H9 (cell line): ENCODE results near the gene FASLG. TPM values are rescaled to one million over a fixed set of nuclear protein-coding genes. Genes with fewer than 3 reads are reported as not detected.

Experiments used
- DNase-seq: peaks from one replicate; pipeline ENCODE4 v3.0.0-alpha.2; 2017
- H2AFZ ChIP-seq: one replicate; pipeline ENCODE4 v1.6.1; 2013; ENCODE audit warnings: mild to moderate bottlenecking, low read length, control low read depth, moderate library complexity
- H2AK5ac ChIP-seq: 2 replicates; pipeline ENCODE4 v1.6.1; 2013; ENCODE audit warnings: low read length, control low read depth, mixed read lengths; ENCODE audit not compliant: insufficient read length
- H2BK120ac ChIP-seq: one replicate; pipeline ENCODE4 v1.6.1; 2013; ENCODE audit warnings: low read depth, mild to moderate bottlenecking, low read length, control low read depth, inconsistent platforms; ENCODE audit not compliant: poor library complexity, severe bottlenecking
- H2BK12ac ChIP-seq: 2 replicates; pipeline ENCODE4 v1.6.1; 2013; ENCODE audit warnings: low read length, control low read depth, mixed read lengths, low read depth; ENCODE audit not compliant: insufficient read length
- H2BK15ac ChIP-seq: 2 replicates; pipeline ENCODE4 v1.6.1; 2013; ENCODE audit warnings: low read depth, low read length, control low read depth
- H2BK20ac ChIP-seq: one replicate; pipeline ENCODE4 v1.6.1; 2013; ENCODE audit warnings: low read depth, mild to moderate bottlenecking, low read length, control low read depth, inconsistent platforms; ENCODE audit not compliant: poor library complexity, severe bottlenecking
- H2BK5ac ChIP-seq: 2 replicates; pipeline ENCODE4 v1.6.1; 2013; ENCODE audit warnings: low read length, control low read depth, mixed read lengths; ENCODE audit not compliant: insufficient read length
- H3K14ac ChIP-seq: 2 replicates; pipeline ENCODE4 v1.6.1; 2013; ENCODE audit warnings: low read length, control low read depth; ENCODE audit not compliant: insufficient read depth
- H3K18ac ChIP-seq: 2 replicates; pipeline ENCODE4 v1.6.1; 2013; ENCODE audit warnings: low read depth, mild to moderate bottlenecking, mixed read lengths, low read length, control low read depth; ENCODE audit not compliant: insufficient read length
- H3K23ac ChIP-seq: 2 replicates; pipeline ENCODE4 v1.6.1; 2013; ENCODE audit warnings: low read length, control low read depth, mixed read lengths, low read depth; ENCODE audit not compliant: insufficient read length
- H3K23me2 ChIP-seq: 2 replicates; pipeline ENCODE4 v1.6.1; 2013; ENCODE audit warnings: low read depth, mild to moderate bottlenecking, mixed read lengths, low read length, control low read depth; ENCODE audit not compliant: insufficient read length, poor library complexity, severe bottlenecking
- H3K27ac ChIP-seq: 2 replicates; pipeline ENCODE4 v1.5.1; 2013; ENCODE audit warnings: low read length, control low read depth, mixed read lengths, low read depth; ENCODE audit not compliant: insufficient read length
- H3K27me3 ChIP-seq: 2 replicates; pipeline ENCODE4 v1.6.1; 2013; ENCODE audit warnings: low read length, control low read depth, inconsistent platforms; ENCODE audit not compliant: insufficient read depth
- H3K4ac ChIP-seq: 2 replicates; pipeline ENCODE4 v1.6.1; 2013; ENCODE audit warnings: low read depth, mild to moderate bottlenecking, control low read depth, inconsistent platforms, low read length, moderate library complexity
- H3K4me1 ChIP-seq: 2 replicates; pipeline ENCODE4 v1.6.1; 2013; ENCODE audit warnings: low read length, control low read depth, inconsistent platforms; ENCODE audit not compliant: insufficient read depth
- H3K4me2 ChIP-seq: 2 replicates; pipeline ENCODE4 v1.6.1; 2013; ENCODE audit warnings: low read length, control low read depth, mixed read lengths; ENCODE audit not compliant: insufficient read length, insufficient read depth
- H3K56ac ChIP-seq: 2 replicates; pipeline ENCODE4 v1.6.1; 2013; ENCODE audit warnings: low read depth, mild to moderate bottlenecking, mixed read lengths, low read length, control low read depth; ENCODE audit not compliant: insufficient read length
- H3K79me1 ChIP-seq: 2 replicates; pipeline ENCODE4 v1.6.1; 2013; ENCODE audit warnings: low read depth, mild to moderate bottlenecking, moderate library complexity, low read length, control low read depth, inconsistent platforms; ENCODE audit not compliant: insufficient read depth, poor library complexity, severe bottlenecking
- H3K79me2 ChIP-seq: 2 replicates; pipeline ENCODE4 v1.6.1; 2013; ENCODE audit warnings: low read length, control low read depth, inconsistent platforms; ENCODE audit not compliant: insufficient read depth
- H3K9ac ChIP-seq: 2 replicates; pipeline ENCODE4 v1.6.1; 2013; ENCODE audit warnings: low read length, control low read depth, mixed read lengths; ENCODE audit not compliant: insufficient read length; ENCODE audit errors: extremely low read depth
- H3K9me3 ChIP-seq: one replicate; pipeline ENCODE4 v1.6.1; 2013; ENCODE audit warnings: low read depth, low read length, inconsistent platforms; ENCODE audit not compliant: control insufficient read depth
- H3T11ph ChIP-seq: one replicate; pipeline ENCODE4 v1.6.1; 2013; ENCODE audit warnings: mild to moderate bottlenecking, low read length, control low read depth, inconsistent platforms
- H4K20me1 ChIP-seq: one replicate; pipeline ENCODE4 v1.6.1; 2013; ENCODE audit not compliant: control insufficient read depth, insufficient read length, insufficient read depth
- H4K5ac ChIP-seq: 2 replicates; pipeline ENCODE4 v1.6.1; 2013; ENCODE audit warnings: low read depth, mild to moderate bottlenecking, mixed read lengths, low read length, control low read depth; ENCODE audit not compliant: insufficient read length
- H4K8ac ChIP-seq: replicated peaks from 2 replicates; pipeline ENCODE4 v1.6.1; 2013; ENCODE audit warnings: low read length, control low read depth, mixed read lengths, low read depth; ENCODE audit not compliant: insufficient read length
- H4K91ac ChIP-seq: 2 replicates; pipeline ENCODE4 v1.6.1; 2013; ENCODE audit warnings: low read depth, mild to moderate bottlenecking, moderate library complexity, mixed read lengths, low read length, control low read depth; ENCODE audit not compliant: insufficient read length
- H3K27ac Mint-ChIP-seq, 3 experiments: 2 replicates in 2 of 3; 3 replicates in 1 of 3; pipeline ENCODE4 v1.8.0; 2020 to 2021; ENCODE audit warnings: mixed read lengths in 3 of 3, mild to moderate bottlenecking in 1 of 3, moderate library complexity in 1 of 3
- H3K27me3 Mint-ChIP-seq: 2 replicates; pipeline ENCODE4 v1.8.0; 2021; ENCODE audit warnings: low read depth, mild to moderate bottlenecking, moderate library complexity, mixed read lengths
- H3K36me3 Mint-ChIP-seq, 3 experiments: 2 replicates in 2 of 3; 3 replicates in 1 of 3; pipeline ENCODE4 v1.8.0; 2020 to 2021; ENCODE audit warnings: low read depth in 3 of 3, mixed read lengths in 3 of 3; ENCODE audit not compliant: insufficient read depth in 1 of 3
- H3K4me1 Mint-ChIP-seq, 2 experiments: 2 replicates each; pipeline ENCODE4 v1.8.0; 2020; ENCODE audit warnings: mixed read lengths in 2 of 2
- H3K4me3 Mint-ChIP-seq, 2 experiments: 2 replicates in 1 of 2; 3 replicates in 1 of 2; pipeline ENCODE4 v1.8.0; 2020 to 2021; ENCODE audit warnings: mild to moderate bottlenecking in 2 of 2, mixed read lengths in 2 of 2, moderate library complexity in 1 of 2
- H3K9me3 Mint-ChIP-seq, 2 experiments: 2 replicates in 1 of 2; 3 replicates in 1 of 2; pipeline ENCODE4 v1.8.0; 2020; ENCODE audit warnings: mild to moderate bottlenecking in 2 of 2, mixed read lengths in 2 of 2, moderate library complexity in 1 of 2
- WGBS: extraction: QIAGEN DNeasy Blood & Tissue Kit; methylation state at CpG from one replicate; pipeline ENCODE4 v1.1.7; 2013; ENCODE audit warnings: missing lambda C conversion rate, low lambda C conversion rate, mixed read lengths; ENCODE audit not compliant: insufficient read length; ENCODE audit errors: extremely low coverage; 5-methylcytosine and 5-hydroxymethylcytosine counted together
- total RNA-seq: library from RNA; stranded (reverse); gene quantifications from 2 replicates; pipeline ENCODE4 v1.2.1, GENCODE V29; 2021
- TF ChIP-seq, protein P1 (sequence below): fragments of 200-600 bp; sonication (generic); conservative IDR thresholded peaks from 3 replicates; pipeline ENCODE4 v1.8.0; 2021; ENCODE audit warnings: antibody characterized with exemption, mild to moderate bottlenecking

FASLG gene
- total RNA-seq, 1 experiment from 2014 or later = not detected

DNA sequence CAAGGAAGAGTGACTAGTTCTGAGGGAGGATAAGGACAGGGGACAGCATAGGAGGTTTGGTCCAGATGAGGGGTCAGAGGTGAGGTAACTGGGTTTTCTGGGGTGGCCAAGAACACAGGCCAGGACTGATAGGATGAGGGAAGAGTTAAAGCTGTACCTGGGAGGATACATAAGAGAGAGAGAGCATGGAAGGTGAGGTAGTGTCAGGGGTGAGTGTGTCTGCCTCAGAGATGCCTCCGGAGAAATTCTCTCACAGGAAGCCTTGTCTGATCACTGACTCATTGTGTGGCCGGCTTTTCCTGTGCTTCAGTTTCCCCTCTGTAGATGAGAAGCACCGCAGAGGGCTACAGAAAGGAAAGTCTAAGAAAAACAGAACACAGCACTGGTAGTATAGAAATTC is 40.2 kb downstream of the FASLG start:
- H2BK20ac ChIP-seq = no peak overlapping the region
- no peak overlapping the region for H3K4me3 Mint-ChIP-seq
- H2BK15ac ChIP-seq = no peak overlapping the region
- no peak overlapping the region for H2AFZ ChIP-seq
- no peak overlapping the region for H4K5ac ChIP-seq
- H3K9ac ChIP-seq = no peak overlapping the region
- no peak overlapping the region for H3T11ph ChIP-seq
- H3K23me2 ChIP-seq = no peaks in the 10 kb centered on the region
- no peak overlapping the region for H2BK12ac ChIP-seq
- H3K4me1 ChIP-seq = no peaks in the 10 kb centered on the region; the same call in 1 of the 2 replicates
- H3K14ac ChIP-seq = no peak overlapping the region
- H3K56ac ChIP-seq = no peak overlapping the region
- no peaks in the 10 kb centered on the region for H3K79me1 ChIP-seq
- no peaks in the 10 kb centered on the region for H3K27me3 ChIP-seq
- H3K4ac ChIP-seq = no peak overlapping the region
- no peak overlapping the region for H3K23ac ChIP-seq
- no peaks in the 10 kb centered on the region for H3K36me3 Mint-ChIP-seq
- H3K18ac ChIP-seq = no peak overlapping the region
- no CpG with 5 or more reads among the region's 3 CpGs for WGBS
- no peaks in the 10 kb centered on the region for H3K9me3 Mint-ChIP-seq
- peaks cover 2 to 4% of the 10 kb centered on the region in 2 experiments; a peak in 2 of 4 replicates for H3K4me1 Mint-ChIP-seq
- H3K4me2 ChIP-seq = no peak overlapping the region
- no peak overlapping the region for H2BK120ac ChIP-seq
- no peak overlapping the region for H3K27ac ChIP-seq
- H2AK5ac ChIP-seq = no peak overlapping the region
- H3K27ac Mint-ChIP-seq = no peak overlapping the region
- H2BK5ac ChIP-seq = no peak overlapping the region
- no peaks in the 10 kb centered on the region for H4K20me1 ChIP-seq
- no peaks in the 10 kb centered on the region for H3K79me2 ChIP-seq
- H3K27me3 Mint-ChIP-seq = no peaks in the 10 kb centered on the region
- no peak for DNase-seq
- TF ChIP-seq, protein P1, sequence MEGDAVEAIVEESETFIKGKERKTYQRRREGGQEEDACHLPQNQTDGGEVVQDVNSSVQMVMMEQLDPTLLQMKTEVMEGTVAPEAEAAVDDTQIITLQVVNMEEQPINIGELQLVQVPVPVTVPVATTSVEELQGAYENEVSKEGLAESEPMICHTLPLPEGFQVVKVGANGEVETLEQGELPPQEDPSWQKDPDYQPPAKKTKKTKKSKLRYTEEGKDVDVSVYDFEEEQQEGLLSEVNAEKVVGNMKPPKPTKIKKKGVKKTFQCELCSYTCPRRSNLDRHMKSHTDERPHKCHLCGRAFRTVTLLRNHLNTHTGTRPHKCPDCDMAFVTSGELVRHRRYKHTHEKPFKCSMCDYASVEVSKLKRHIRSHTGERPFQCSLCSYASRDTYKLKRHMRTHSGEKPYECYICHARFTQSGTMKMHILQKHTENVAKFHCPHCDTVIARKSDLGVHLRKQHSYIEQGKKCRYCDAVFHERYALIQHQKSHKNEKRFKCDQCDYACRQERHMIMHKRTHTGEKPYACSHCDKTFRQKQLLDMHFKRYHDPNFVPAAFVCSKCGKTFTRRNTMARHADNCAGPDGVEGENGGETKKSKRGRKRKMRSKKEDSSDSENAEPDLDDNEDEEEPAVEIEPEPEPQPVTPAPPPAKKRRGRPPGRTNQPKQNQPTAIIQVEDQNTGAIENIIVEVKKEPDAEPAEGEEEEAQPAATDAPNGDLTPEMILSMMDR = no peak
- no peak overlapping the region for H4K8ac ChIP-seq
- H4K91ac ChIP-seq = no peak overlapping the region
- no peaks in the 10 kb centered on the region for H3K9me3 ChIP-seq
